RWPE2 (cell line): ENCODE measurements around the gene TMC3.

Experiments used
- ATAC-seq: fragments of 200-7000 bp; cut with Tn5 transposase; 3 replicates; pipeline ENCODE4 v1.9.1; 2021; ENCODE audit warnings: low read depth
- DNase-seq: peaks from one replicate; pipeline ENCODE4 v3.0.0-alpha.2; 2020; ENCODE audit warnings: low spot score
- H3K27ac ChIP-seq: fragments of 450-650 bp; 2 replicates; pipeline ENCODE4 v1.5.1; 2017; ENCODE audit warnings: mild to moderate bottlenecking; ENCODE audit not compliant: poor library complexity, severe bottlenecking
- H3K27me3 ChIP-seq: fragments of 250-450 bp; sonication (Bioruptor Pico); 2 replicates; pipeline ENCODE4 v1.5.1; 2021; ENCODE audit warnings: mild to moderate bottlenecking, moderate library complexity; ENCODE audit not compliant: insufficient read depth, poor library complexity, severe bottlenecking
- H3K36me3 ChIP-seq: fragments of 250-450 bp; sonication (Bioruptor Pico); 2 replicates; pipeline ENCODE4 v1.5.1; 2020; ENCODE audit warnings: low read depth, mild to moderate bottlenecking, moderate library complexity
- H3K4me1 ChIP-seq: fragments of 250-450 bp; sonication (Bioruptor Pico); 2 replicates; pipeline ENCODE4 v1.5.1; 2021; ENCODE audit warnings: mild to moderate bottlenecking, moderate library complexity; ENCODE audit not compliant: insufficient read depth, poor library complexity, severe bottlenecking
- H3K4me3 ChIP-seq: fragments of 250-450 bp; sonication (Bioruptor Pico); 2 replicates; pipeline ENCODE4 v1.5.1; 2021; ENCODE audit warnings: mild to moderate bottlenecking, moderate library complexity; ENCODE audit not compliant: severe bottlenecking
- H3K9me3 ChIP-seq: fragments of 250-450 bp; sonication (Bioruptor Pico); 2 replicates; pipeline ENCODE4 v1.5.1; 2021; ENCODE audit warnings: mild to moderate bottlenecking, moderate library complexity; ENCODE audit not compliant: severe bottlenecking
- CTCF ChIP-seq: fragments of 450-650 bp; IDR thresholded peaks from one replicate; pipeline ENCODE4 v1.5.1; 2017; ENCODE audit warnings: mild to moderate bottlenecking, moderate library complexity; ENCODE audit not compliant: poor library complexity, severe bottlenecking

The TMC3 gene

GRCh38 chr15:81295486-81296121 lies 78.4 kb downstream of the TMC3 start:
- Histone ChIP-seq H3K27me3 (no peaks in the 10 kb centered on the region), H3K4me3 (no peak overlapping the region), H3K36me3 (no peaks in the 10 kb centered on the region), H3K27ac (no peak overlapping the region), H3K9me3 (no peaks in the 10 kb centered on the region), H3K4me1 (peaks cover 21% of the 10 kb centered on the region)
- DNase-seq (no peak), ATAC-seq (no peak)
- no peak for TF ChIP-seq CTCF

- no peak overlapping the region for H3K4me3 ChIP-seq
- no peak overlapping the region for H3K27ac ChIP-seq
Observed at GRCh38 chr15:81294516-81294880, 79.5 kb downstream of the TMC3 start.

GRCh38 chr15:81293728-81294515 lies 80.1 kb downstream of the TMC3 start:
- no peak for TF ChIP-seq CTCF
- Histone ChIP-seq H3K4me1 (peaks cover 21% of the 10 kb centered on the region), H3K27ac (no peak overlapping the region), H3K36me3 (no peaks in the 10 kb centered on the region), H3K27me3 (no peaks in the 10 kb centered on the region), H3K4me3 (no peak overlapping the region), H3K9me3 (no peaks in the 10 kb centered on the region)
- ATAC-seq (no peak), DNase-seq (no peak)

More at GRCh38 chr15:81294516-81294880, 79.5 kb downstream of the TMC3 start:
- Histone ChIP-seq H3K9me3 (no peaks in the 10 kb centered on the region), H3K27me3 (no peaks in the 10 kb centered on the region), H3K4me1 (peaks cover 21% of the 10 kb centered on the region), H3K36me3 (no peaks in the 10 kb centered on the region)
- no peak for TF ChIP-seq CTCF
- ATAC-seq (no peak), DNase-seq (no peak)

GRCh38 chr15:81292523-81293001 lies 81.5 kb downstream of the TMC3 start:
- H3K36me3 ChIP-seq, result no peaks in the 10 kb centered on the region
- H3K4me1 ChIP-seq, result peaks cover 12% of the 10 kb centered on the region
- no peaks in the 10 kb centered on the region for H3K27me3 ChIP-seq
- no peaks in the 10 kb centered on the region for H3K9me3 ChIP-seq
- TF ChIP-seq CTCF, result no peak
- ATAC-seq (no peak), DNase-seq (no peak)
- no peak overlapping the region for H3K27ac ChIP-seq
- H3K4me3 ChIP-seq, result no peak overlapping the region
